Esophagus muscularis mucosa (tissue), 4 donors: ENCODE data around the gene HK1.

Experiments used
- EP300 ChIP-seq: sonication (generic); formaldehyde crosslinking; IDR thresholded peaks from one replicate; pipeline ENCODE4 v1.6.1; 2017; ENCODE audit warnings: antibody characterized with exemption
- POLR2A ChIP-seq: fragments of 450-650 bp; IDR thresholded peaks from one replicate; pipeline ENCODE4 v1.6.1; 2017; ENCODE audit warnings: antibody characterized with exemption, moderate library complexity, mild to moderate bottlenecking, low read depth
- POLR2AphosphoS5 ChIP-seq, 2 donors: sonication (generic); formaldehyde crosslinking; IDR thresholded peaks; one replicate each; pipeline ENCODE4 v1.6.1; 2017; ENCODE audit warnings: antibody characterized with exemption in 2 of 2
- TF ChIP-seq, protein P1 (sequence below), 3 experiments: fragments of 200-600 bp in 2 of 3; fragments of 450-650 bp in 1 of 3; sonication (generic) in 2 of 3; IDR thresholded peaks; one replicate each; pipeline ENCODE4 v1.5.1; 2017 to 2019; ENCODE audit warnings: antibody characterized with exemption in 3 of 3, mild to moderate bottlenecking in 2 of 3, moderate library complexity in 1 of 3

DNA sequence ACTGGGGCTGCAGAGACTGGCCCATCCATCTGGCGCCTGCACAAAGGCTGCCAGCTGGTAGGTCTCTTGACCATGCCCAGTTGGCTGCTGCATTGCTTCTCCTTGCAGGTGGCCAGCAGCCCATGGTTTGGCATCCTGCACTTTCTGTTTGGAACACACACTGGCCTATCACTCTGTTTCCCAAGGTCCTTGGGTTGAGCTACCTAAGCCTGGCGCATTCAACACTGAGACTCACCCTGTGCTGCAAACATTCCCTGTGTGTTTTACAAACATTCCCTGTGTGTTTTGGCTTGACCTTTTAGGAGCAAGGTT is 83.0 kb downstream of the HK1 start:
- TF ChIP-seq, protein P1, sequence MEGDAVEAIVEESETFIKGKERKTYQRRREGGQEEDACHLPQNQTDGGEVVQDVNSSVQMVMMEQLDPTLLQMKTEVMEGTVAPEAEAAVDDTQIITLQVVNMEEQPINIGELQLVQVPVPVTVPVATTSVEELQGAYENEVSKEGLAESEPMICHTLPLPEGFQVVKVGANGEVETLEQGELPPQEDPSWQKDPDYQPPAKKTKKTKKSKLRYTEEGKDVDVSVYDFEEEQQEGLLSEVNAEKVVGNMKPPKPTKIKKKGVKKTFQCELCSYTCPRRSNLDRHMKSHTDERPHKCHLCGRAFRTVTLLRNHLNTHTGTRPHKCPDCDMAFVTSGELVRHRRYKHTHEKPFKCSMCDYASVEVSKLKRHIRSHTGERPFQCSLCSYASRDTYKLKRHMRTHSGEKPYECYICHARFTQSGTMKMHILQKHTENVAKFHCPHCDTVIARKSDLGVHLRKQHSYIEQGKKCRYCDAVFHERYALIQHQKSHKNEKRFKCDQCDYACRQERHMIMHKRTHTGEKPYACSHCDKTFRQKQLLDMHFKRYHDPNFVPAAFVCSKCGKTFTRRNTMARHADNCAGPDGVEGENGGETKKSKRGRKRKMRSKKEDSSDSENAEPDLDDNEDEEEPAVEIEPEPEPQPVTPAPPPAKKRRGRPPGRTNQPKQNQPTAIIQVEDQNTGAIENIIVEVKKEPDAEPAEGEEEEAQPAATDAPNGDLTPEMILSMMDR (IDR thresholded peaks at IDR 0.05) = no peak
- TF ChIP-seq EP300 (no peak), POLR2A (no peak), POLR2AphosphoS5 (IDR thresholded peaks at IDR 0.05) (no peak)
